AG10803 (cell line): ENCODE data around the gene KRTAP4-9.
"Not testable (repeated sequence)": the region's sequence is repeated elsewhere in the genome, so short reads cannot be mapped to it uniquely, and the experiment has no call there.

Source experiments
- DNase-seq: peaks from one replicate; pipeline ENCODE4 v3.0.0; 2010; ENCODE audit warnings: low read depth
- H3K4me3 ChIP-seq: 2 replicates; pipeline ENCODE4 v1.5.1; 2011; ENCODE audit warnings: mild to moderate bottlenecking, low read length, control low read depth
- TF ChIP-seq, protein P1 (sequence below): conservative IDR thresholded peaks from 2 replicates; pipeline ENCODE4 v1.5.1; 2011; ENCODE audit warnings: mild to moderate bottlenecking, low read length, control low read depth, inconsistent platforms

Gene KRTAP4-9

DNA sequence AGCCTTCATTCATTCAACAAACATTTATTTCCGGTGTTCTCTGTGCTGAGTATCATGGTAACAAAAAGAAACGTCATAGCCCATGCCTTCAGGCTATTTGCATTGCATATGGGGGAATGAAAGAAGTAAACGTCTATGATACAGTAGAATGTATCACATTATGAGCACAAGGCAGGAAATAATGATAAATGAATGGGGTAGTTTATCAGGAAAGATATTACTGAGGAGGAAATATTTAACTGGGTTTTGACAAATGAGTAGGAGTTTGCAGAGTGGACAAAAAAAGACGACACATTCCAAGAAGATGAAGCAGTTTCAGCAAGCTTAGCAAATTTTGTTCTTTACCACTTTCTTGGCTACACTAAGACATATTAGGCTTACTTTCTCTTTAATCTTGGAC lies 22.6 kb upstream of the KRTAP4-9 start:
- no peak overlapping the region for H3K4me3 ChIP-seq
- TF ChIP-seq, protein P1, sequence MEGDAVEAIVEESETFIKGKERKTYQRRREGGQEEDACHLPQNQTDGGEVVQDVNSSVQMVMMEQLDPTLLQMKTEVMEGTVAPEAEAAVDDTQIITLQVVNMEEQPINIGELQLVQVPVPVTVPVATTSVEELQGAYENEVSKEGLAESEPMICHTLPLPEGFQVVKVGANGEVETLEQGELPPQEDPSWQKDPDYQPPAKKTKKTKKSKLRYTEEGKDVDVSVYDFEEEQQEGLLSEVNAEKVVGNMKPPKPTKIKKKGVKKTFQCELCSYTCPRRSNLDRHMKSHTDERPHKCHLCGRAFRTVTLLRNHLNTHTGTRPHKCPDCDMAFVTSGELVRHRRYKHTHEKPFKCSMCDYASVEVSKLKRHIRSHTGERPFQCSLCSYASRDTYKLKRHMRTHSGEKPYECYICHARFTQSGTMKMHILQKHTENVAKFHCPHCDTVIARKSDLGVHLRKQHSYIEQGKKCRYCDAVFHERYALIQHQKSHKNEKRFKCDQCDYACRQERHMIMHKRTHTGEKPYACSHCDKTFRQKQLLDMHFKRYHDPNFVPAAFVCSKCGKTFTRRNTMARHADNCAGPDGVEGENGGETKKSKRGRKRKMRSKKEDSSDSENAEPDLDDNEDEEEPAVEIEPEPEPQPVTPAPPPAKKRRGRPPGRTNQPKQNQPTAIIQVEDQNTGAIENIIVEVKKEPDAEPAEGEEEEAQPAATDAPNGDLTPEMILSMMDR, result no peak
- DNase-seq, result peak; percentile 35

DNA sequence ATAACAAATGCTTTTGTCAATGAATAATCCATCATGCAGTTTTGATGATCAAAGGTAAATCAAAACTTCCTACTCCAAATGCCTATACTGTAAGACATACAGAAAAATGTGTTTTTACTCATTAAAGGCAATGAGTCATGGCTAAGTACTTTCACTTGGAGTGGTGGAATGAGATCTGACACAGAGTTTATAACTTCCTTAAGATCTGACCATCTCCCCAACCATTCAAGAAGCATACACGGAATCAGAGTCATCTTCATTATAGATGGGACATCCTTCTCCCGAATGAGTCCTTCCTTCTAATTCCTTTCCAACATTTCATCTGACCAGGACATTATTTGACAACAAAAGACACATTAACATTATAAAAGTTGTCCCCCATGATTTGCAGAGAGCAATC lies 21.8 kb upstream of the KRTAP4-9 start:
- H3K4me3 ChIP-seq, result not testable (repeated sequence)
- peak; percentile 52 for DNase-seq

DNA sequence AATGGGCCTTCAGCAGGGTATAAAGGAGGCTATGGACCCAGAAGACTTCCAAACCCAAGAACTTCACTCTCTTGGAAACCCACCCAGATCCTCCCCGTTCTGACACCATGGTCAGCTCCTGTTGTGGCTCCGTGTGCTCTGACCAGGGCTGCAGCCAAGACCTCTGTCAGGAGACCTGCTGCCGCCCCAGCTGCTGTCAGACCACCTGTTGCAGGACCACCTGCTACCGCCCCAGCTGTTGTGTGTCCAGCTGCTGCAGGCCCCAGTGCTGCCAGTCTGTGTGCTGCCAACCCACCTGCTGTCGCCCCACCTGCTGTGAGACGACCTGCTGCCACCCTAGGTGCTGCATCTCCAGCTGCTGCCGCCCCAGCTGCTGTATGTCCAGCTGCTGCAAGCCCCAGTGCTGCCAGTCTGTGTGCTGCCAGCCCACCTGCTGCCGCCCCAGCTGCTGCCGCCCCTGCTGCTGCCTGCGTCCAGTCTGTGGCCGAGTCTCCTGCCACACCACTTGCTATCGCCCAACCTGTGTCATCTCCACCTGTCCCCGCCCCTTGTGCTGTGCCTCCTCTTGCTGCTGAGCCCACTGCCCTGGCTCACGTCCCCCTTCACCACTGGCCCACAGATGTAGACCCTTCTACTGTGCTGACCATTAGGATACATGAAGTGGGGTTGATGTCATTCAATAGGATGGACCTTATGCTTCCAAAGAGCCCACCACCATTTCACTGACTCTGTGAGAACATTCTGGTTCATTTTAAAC lies 20.9 kb upstream of the KRTAP4-9 start, which contains the start of gene KRTAP4-7:
Gene KRTAP4-7 (plus strand): TSS at position 51 of the 757 bp plus-strand sequence. CDS start 57 bp downstream, at position 108.
- H3K4me3 ChIP-seq, DNase-seq: not testable (repeated sequence)

DNA sequence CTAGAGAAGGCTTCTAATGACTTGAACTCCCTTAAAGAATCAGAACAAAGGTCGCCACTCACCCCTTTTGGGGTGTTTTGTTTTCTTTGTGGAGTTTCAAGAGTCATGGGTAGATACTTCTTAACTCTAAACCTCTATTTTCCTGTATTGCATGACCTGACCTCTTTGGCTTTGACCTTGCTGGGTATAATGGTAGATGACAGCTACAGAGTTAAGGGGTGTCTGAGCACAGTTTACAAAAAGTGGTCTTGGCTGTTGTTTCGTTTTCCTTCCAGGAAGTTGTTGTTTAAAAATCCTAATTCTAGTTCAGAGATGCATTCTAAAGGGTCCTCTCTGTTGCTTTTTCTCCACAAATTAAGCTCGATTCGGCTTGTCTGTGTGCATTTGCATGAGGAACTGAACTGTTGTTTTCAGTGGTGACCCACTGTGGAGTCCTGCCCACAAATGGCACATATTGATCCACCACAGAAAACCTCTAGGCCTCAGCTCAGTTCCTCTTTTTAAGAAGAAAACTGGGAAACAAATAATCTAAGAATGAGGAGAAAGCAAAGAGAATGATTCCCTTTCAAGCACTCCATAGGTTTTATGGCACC lies 16.3 kb upstream of the KRTAP4-9 start:
- DNase-seq, H3K4me3 ChIP-seq: not testable (repeated sequence)

DNA sequence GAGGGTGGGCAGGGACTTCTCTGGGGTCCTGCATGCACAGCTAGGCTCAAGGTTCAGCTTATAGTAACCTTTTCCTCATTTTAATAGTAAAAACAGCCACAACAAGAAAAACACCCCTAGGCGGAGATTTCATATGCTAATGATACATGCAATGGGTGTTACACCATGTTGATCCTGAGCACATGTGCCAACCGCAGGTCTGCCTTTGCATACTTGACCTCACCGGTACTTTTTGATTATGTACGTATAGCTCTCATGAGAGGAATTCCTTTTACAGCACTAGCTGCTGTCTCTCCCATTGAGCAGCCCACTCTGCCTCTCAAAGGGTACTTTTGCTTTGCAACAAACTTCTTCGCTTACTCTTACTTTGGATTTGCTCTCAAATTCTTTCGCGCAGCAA lies 9.1 kb upstream of the KRTAP4-9 start:
- TF ChIP-seq, protein P1, result no peak

DNA sequence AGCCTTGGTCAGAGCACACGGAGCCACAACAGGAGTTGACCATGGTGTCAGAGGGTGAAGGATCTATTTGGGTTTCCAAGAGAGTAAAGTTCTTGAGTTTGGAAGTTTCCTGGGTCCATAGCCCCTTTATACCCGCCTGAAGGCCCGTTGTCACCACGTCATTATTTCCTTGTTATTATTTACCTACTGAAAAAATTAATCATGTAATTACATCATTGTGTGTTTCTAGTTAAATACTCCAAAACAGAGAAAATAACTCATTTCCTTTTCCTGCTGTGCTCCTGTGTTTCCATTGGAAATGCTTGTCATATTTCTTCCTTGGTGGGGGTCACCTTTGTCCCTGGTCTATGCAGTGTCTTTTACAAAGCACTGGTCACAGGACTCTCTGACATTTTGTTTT lies 7.1 kb upstream of the KRTAP4-9 start, which contains the start of gene KRTAP4-8:
Gene KRTAP4-8 (minus strand): TSS at position 101 of the 400 bp plus-strand sequence. CDS start 58 bp downstream, at position 43.
- DNase-seq, result no peak
- TF ChIP-seq, protein P1, result no peak
- H3K4me3 ChIP-seq, result no peak within 1 kb of the TSS

More for the DNA sequence above, 9.1 kb upstream of the KRTAP4-9 start:
- no peak overlapping the region for H3K4me3 ChIP-seq
- no peak for DNase-seq

DNA sequence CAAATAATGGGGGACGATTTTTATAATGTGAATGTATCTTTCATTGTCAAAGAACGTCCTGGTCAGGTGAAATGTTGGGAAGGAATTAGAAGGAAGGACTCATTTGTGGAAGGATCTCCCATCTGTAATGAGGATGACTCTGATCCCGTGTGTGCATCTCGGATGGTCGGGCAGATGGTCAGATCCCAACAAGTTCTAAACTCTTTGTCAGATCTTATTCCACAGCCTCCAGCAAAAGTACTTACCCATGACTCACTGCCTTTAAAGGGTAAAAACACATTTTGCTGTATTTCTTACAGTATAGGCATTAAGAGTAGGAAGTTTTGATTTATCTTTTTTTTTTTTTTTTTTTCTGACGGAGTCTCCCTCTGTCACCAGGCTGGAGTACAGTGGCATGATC lies 6.7 kb upstream of the KRTAP4-9 start:
- peak; percentile 62 for DNase-seq
- TF ChIP-seq, protein P1, result no peak
- no peak overlapping the region for H3K4me3 ChIP-seq

DNA sequence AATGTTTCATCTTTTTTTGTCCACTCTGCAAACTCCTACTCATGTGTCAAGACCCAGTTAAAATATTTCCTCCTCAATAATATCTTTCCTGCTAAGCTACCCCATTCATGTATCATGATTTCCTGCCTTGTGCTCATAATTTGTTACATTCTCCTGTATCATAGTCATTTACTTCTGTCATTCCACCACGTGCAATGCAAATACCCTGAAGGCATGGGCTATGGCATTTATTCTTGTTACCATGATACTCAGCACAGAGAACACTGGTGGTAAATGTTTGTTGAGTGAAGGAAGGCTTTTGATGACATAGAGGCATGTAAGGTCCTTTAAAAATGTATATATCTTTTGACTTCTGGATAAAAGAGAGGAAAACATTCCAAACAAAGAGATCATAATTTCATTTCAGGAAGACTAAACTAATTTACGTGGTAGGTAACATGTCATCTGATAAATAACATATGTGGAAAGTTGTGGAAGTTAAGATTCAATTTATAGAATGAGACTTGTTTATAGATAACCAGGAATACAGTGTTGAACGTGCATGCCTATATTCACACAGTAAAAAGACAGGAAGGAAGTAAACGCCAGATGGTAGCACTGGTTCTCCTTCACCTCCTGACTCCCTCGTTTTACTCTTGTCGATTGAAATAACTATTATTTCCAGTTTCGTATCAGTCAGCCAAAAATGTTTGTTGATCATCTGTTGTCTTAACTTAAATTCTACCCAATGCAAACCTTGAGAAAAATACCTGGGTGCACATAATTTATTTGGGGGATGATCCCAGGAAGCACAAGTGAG lies 5.3 kb upstream of the KRTAP4-9 start:
- peak; percentile 77 for DNase-seq
- not testable (repeated sequence) for H3K4me3 ChIP-seq

DNA sequence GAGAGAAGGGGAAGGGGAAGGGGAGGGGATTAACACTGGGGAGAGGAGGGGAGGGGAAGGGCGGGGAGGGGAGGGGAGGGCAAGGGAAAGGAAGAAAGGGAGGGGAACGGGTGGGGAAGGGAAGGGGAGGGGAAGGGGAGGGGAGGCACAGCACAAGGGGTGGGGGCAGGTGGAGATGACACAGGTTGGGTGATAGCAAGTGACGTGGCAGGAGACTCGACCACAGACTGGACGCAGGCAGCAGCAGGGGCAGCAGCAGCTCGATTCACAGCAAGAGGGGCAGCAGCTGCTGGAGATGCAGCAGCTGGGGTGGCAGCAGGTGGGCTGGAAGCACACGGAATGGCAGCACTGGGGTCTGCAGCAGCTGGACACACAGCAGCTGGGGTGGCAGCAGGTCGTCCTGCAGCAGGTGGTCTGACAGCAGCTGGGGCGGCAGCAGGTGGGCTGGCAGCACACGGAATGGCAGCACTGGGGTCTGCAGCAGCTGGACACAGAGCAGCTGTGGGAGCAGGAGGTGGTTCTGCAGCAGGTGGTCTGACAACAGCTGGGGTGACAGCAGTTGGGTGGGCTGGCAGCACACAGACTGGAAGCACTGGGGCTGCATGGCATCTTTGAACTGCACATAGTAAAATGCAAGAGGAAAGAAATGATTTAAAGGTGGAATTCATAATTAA lies 3.5 kb upstream of the KRTAP4-9 start, which contains the start of gene KRTAP4-16:
Gene KRTAP4-16 (minus strand): TSS at position 624 of the 674 bp plus-strand sequence. CDS start 0 bp downstream, at position 624.
- TF ChIP-seq, protein P1, result no peak
- H3K4me3 ChIP-seq, result no peak within 1 kb of the TSS
- DNase-seq, result no peak
